AG04450 (cell line): ENCODE data around the gene DMXL1. TPM values are rescaled to one million over a fixed set of nuclear protein-coding genes. Genes with fewer than 3 reads are reported as not detected.
"Not testable (repeated sequence)": the region's sequence is repeated elsewhere in the genome, so short reads cannot be mapped to it uniquely, and the experiment has no call there.

Source experiments
- CTCF ChIA-PET: fragments of 300-600, 350-600 bp; formaldehyde crosslinking; extraction: SDS; loops from one replicate; lab custom pipeline; 2022; ENCODE audit warnings: antibody characterized with exemption, inconsistent platforms; lab: Charles Lee
- POLR2A ChIA-PET: fragments of 350-600 bp; formaldehyde crosslinking; extraction: SDS; loops from one replicate; lab custom pipeline; 2021; ENCODE audit warnings: antibody characterized with exemption, inconsistent platforms; lab: Yijun Ruan, JAX
- DNase-seq: peaks from one replicate; pipeline ENCODE4 v3.0.0-alpha.2; 2011; ENCODE audit warnings: low read depth, low spot score
- H3K27ac ChIP-seq: one replicate; pipeline ENCODE4 v1.5.1; 2012; ENCODE audit warnings: low read depth, low read length, control low read depth
- H3K27me3 ChIP-seq: one replicate; pipeline ENCODE4 v1.6.0; 2012; ENCODE audit warnings: low read length; ENCODE audit not compliant: control insufficient read depth, insufficient read depth
- H3K4me3 ChIP-seq: 2 replicates; pipeline ENCODE4 v1.5.1; 2011; ENCODE audit warnings: mild to moderate bottlenecking, low read depth, low read length, control low read depth
- H3K9me3 ChIP-seq: 2 replicates; pipeline ENCODE4 v1.5.1; 2012; ENCODE audit warnings: low read length; ENCODE audit not compliant: control insufficient read depth, insufficient read depth
- CTCF ChIP-seq: IDR thresholded peaks from 2 replicates; pipeline ENCODE4 v1.5.1; 2011; ENCODE audit warnings: low read depth, low read length, control low read depth, inconsistent platforms
- polyA plus RNA-seq: library from polyadenylated mRNA; depleted of rRNA; stranded (reverse); fragments of >200 nt; gene quantifications from 2 replicates; pipeline ENCODE4 v1.2.3, GENCODE V29; 2011

DMXL1 gene
- polyA plus RNA-seq, 1 experiment = 22.2 TPM

GRCh38 chr5:119074419-119074818, 3.5 kb downstream of the DMXL1 start:
- H3K27me3 ChIP-seq = no peaks in the 10 kb centered on the region
- H3K9me3 ChIP-seq = no peaks in the 10 kb centered on the region; the same call in 1 of the 2 replicates
- CTCF ChIA-PET = interaction anchor here (0.6 to 1.5 kb wide), 2 partner anchors 86 to 338 kb away, joined by 7 to 11 read pairs; no protein-coding TSS in a partner anchor
- no peak for TF ChIP-seq CTCF
- no peak for DNase-seq
- no peak overlapping the region for H3K4me3 ChIP-seq
- no peak overlapping the region for H3K27ac ChIP-seq
- POLR2A ChIA-PET = no interaction called here

- H3K27ac ChIP-seq, H3K9me3 ChIP-seq, H3K4me3 ChIP-seq, H3K27me3 ChIP-seq, DNase-seq, POLR2A ChIA-PET: not testable (repeated sequence)
- CTCF ChIA-PET = interaction anchor here (1.5 kb wide), 1 partner anchor 337 kb away, joined by 11 read pairs; no protein-coding TSS in a partner anchor
These were observed 4.4 kb downstream of the DMXL1 start for GRCh38 chr5:119075269-119075668.

GRCh38 chr5:119076080-119076479, 5.2 kb downstream of the DMXL1 start:
- no peaks in the 10 kb centered on the region; the same call in 1 of the 2 replicates for H3K9me3 ChIP-seq
- H3K27me3 ChIP-seq = no peaks in the 10 kb centered on the region
- POLR2A ChIA-PET = interaction anchor here (0.6 kb wide), 1 partner anchor 12 kb away, joined by 3 read pairs; no protein-coding TSS in a partner anchor
- CTCF ChIA-PET = no interaction called here
- TF ChIP-seq CTCF = no peak
- no peak overlapping the region for H3K27ac ChIP-seq
- no peak for DNase-seq
- no peak overlapping the region for H3K4me3 ChIP-seq

GRCh38 chr5:119077444-119077843, 6.6 kb downstream of the DMXL1 start:
- TF ChIP-seq CTCF = no peak
- Histone ChIP-seq H3K27ac (no peak overlapping the region), H3K4me3 (no peak overlapping the region), H3K9me3 (no peaks in the 10 kb centered on the region), H3K27me3 (no peaks in the 10 kb centered on the region)
- ChIA-PET POLR2A (no interaction called here), CTCF (no interaction called here)
- no peak for DNase-seq

- DNase-seq = no peak
- no peak overlapping the region for H3K27ac ChIP-seq
- no peaks in the 10 kb centered on the region for H3K27me3 ChIP-seq
- ChIA-PET CTCF (interaction anchor here (0.6 kb wide), 2 partner anchors 11 to 58 kb away, joined by 3 to 4 read pairs; no protein-coding TSS in a partner anchor), POLR2A (no interaction called here)
- no peak for TF ChIP-seq CTCF
- no peaks in the 10 kb centered on the region for H3K9me3 ChIP-seq
- no peak overlapping the region for H3K4me3 ChIP-seq
These were observed 7.4 kb downstream of the DMXL1 start for GRCh38 chr5:119078071-119078846.
